ENCODE data around the gene CD34. TPM values are rescaled to one million over a fixed set of nuclear protein-coding genes. Genes with fewer than 3 reads are reported as not detected.

Gene CD34
- total RNA-seq, 2 experiments from 2014 or later: 0.03 to 0.05 TPM

- peaks cover 59% of the 10 kb centered on the region for H3K4me1 Mint-ChIP-seq
- H3K4me3 Mint-ChIP-seq: no peak overlapping the region
- no peak for DNase-seq
- no peaks in the 10 kb centered on the region for H3K36me3 Mint-ChIP-seq (ENCODE audit: low read depth)
- no peaks in the 10 kb centered on the region for H3K27me3 Mint-ChIP-seq
- H3K27ac Mint-ChIP-seq: no peak overlapping the region
- ChIA-PET CTCF (interaction anchor here (0.8 to 17.2 kb wide), 5 partner anchors 8 to 256 kb away, joined by 3 to 423 read pairs (median 6); no protein-coding TSS in a partner anchor), POLR2A (interaction anchor here (0.8 to 9.6 kb wide), 4 partner anchors 8 to 50 kb away, joined by 3 to 163 read pairs (median 36); no protein-coding TSS in a partner anchor)
- H3K9me3 Mint-ChIP-seq: no peaks in the 10 kb centered on the region
Measured at GRCh38 chr1:207876131-207876530, 34.8 kb downstream of the CD34 start.

- DNase-seq: no peak
- no peaks in the 10 kb centered on the region for H3K9me3 Mint-ChIP-seq
- no peak overlapping the region for H3K27ac Mint-ChIP-seq
- no peak overlapping the region for H3K4me3 Mint-ChIP-seq
- CTCF ChIA-PET: interaction anchor here (0.8 to 17.2 kb wide), 6 partner anchors 8 to 255 kb away, joined by 3 to 423 read pairs (median 18); no protein-coding TSS in a partner anchor
- H3K36me3 Mint-ChIP-seq (ENCODE audit: low read depth): no peaks in the 10 kb centered on the region
- POLR2A ChIA-PET: interaction anchor here (0.8 to 9.6 kb wide), 4 partner anchors 7 to 49 kb away, joined by 3 to 163 read pairs (median 36); no protein-coding TSS in a partner anchor
- H3K4me1 Mint-ChIP-seq: peaks cover 62% of the 10 kb centered on the region
- no peaks in the 10 kb centered on the region for H3K27me3 Mint-ChIP-seq
Measured at GRCh38 chr1:207875532-207875931, 35.4 kb downstream of the CD34 start.

GRCh38 chr1:207873055-207873890 is 37.7 kb downstream of the CD34 start:
- Mint-ChIP-seq H3K4me3 (peak overlapping the region; percentile 44), H3K27ac (peak overlapping the region; percentile 92), H3K27me3 (no peaks in the 10 kb centered on the region), H3K36me3 (ENCODE audit: low read depth) (peaks cover 2% of the 10 kb centered on the region), H3K9me3 (no peaks in the 10 kb centered on the region), H3K4me1 (peaks cover 67% of the 10 kb centered on the region)
- ChIA-PET POLR2A (interaction anchor here (1.2 to 9.6 kb wide), 7 partner anchors 10 to 121 kb away, joined by 4 to 163 read pairs (median 18); partner anchors contain the start of gene CD46), CTCF (interaction anchor here (1.1 to 17.2 kb wide), 9 partner anchors 9 to 372 kb away, joined by 3 to 423 read pairs (median 10); no protein-coding TSS in a partner anchor)
- DNase-seq: peak; percentile 61

- CTCF ChIA-PET: interaction anchor here (1.2 to 17.2 kb wide), 7 partner anchors 8 to 91 kb away, joined by 3 to 423 read pairs (median 14); no protein-coding TSS in a partner anchor
Measured at GRCh38 chr1:207872621-207873020, 38.3 kb downstream of the CD34 start.

GRCh38 chr1:207871117-207871649 is 39.7 kb downstream of the CD34 start:
- Mint-ChIP-seq H3K27ac (no peak overlapping the region), H3K9me3 (no peaks in the 10 kb centered on the region), H3K27me3 (no peaks in the 10 kb centered on the region), H3K4me3 (no peak overlapping the region), H3K36me3 (ENCODE audit: low read depth) (peaks cover 20% of the 10 kb centered on the region), H3K4me1 (peaks cover 81% of the 10 kb centered on the region)
- POLR2A ChIA-PET: interaction anchor here (2.2 to 10.6 kb wide), 5 partner anchors 8 to 92 kb away, joined by 7 to 163 read pairs (median 44); no protein-coding TSS in a partner anchor
- CTCF ChIA-PET: interaction anchor here (1.2 to 17.2 kb wide), 4 partner anchors 9 to 60 kb away, joined by 4 to 423 read pairs (median 152); no protein-coding TSS in a partner anchor
- no peak for DNase-seq

More at GRCh38 chr1:207872621-207873020, 38.3 kb downstream of the CD34 start:
- Mint-ChIP-seq H3K36me3 (ENCODE audit: low read depth) (peaks cover 7% of the 10 kb centered on the region), H3K9me3 (no peaks in the 10 kb centered on the region), H3K4me1 (peaks cover 69% of the 10 kb centered on the region), H3K4me3 (peak overlapping the region; percentile 44), H3K27ac (peak overlapping the region; percentile 92), H3K27me3 (no peaks in the 10 kb centered on the region)
- POLR2A ChIA-PET: interaction anchor here (1.0 to 9.6 kb wide), 7 partner anchors 9 to 120 kb away, joined by 4 to 163 read pairs (median 18); partner anchors contain the start of gene CD46
- no peak for DNase-seq

GRCh38 chr1:207870306-207871031 is 40.5 kb downstream of the CD34 start:
- Mint-ChIP-seq H3K4me1 (peaks cover 81% of the 10 kb centered on the region), H3K4me3 (peak overlapping the region; percentile 80), H3K27me3 (no peaks in the 10 kb centered on the region), H3K36me3 (ENCODE audit: low read depth) (peaks cover 26% of the 10 kb centered on the region), H3K27ac (no peak overlapping the region), H3K9me3 (no peaks in the 10 kb centered on the region)
- ChIA-PET POLR2A (interaction anchor here (1.4 to 10.6 kb wide), 6 partner anchors 7 to 93 kb away, joined by 5 to 163 read pairs (median 31); no protein-coding TSS in a partner anchor), CTCF (interaction anchor here (1.2 to 17.2 kb wide), 4 partner anchors 9 to 60 kb away, joined by 4 to 423 read pairs (median 152); no protein-coding TSS in a partner anchor)
- DNase-seq: no peak

GRCh38 chr1:207869859-207870258 is 41.1 kb downstream of the CD34 start:
- ChIA-PET CTCF (interaction anchor here (1.0 to 17.2 kb wide), 13 partner anchors 10 to 117 kb away, joined by 3 to 423 read pairs (median 14); no protein-coding TSS in a partner anchor), POLR2A (interaction anchor here (1.4 to 10.6 kb wide), 6 partner anchors 14 to 118 kb away, joined by 5 to 163 read pairs (median 12); partner anchors contain the start of gene CD46)
- Mint-ChIP-seq H3K4me1 (peaks cover 82% of the 10 kb centered on the region), H3K4me3 (peak overlapping the region; percentile 80), H3K27me3 (no peaks in the 10 kb centered on the region), H3K27ac (peak overlapping the region; percentile 44), H3K9me3 (no peaks in the 10 kb centered on the region), H3K36me3 (ENCODE audit: low read depth) (peaks cover 31% of the 10 kb centered on the region)
- DNase-seq: no peak

GRCh38 chr1:207868774-207869721 is 41.9 kb downstream of the CD34 start:
- Mint-ChIP-seq H3K4me1 (peaks cover 84% of the 10 kb centered on the region), H3K4me3 (peak overlapping the region; percentile 93), H3K9me3 (no peaks in the 10 kb centered on the region), H3K36me3 (ENCODE audit: low read depth) (peaks cover 39% of the 10 kb centered on the region), H3K27me3 (no peaks in the 10 kb centered on the region), H3K27ac (peak overlapping the region; percentile 91)
- CTCF ChIA-PET: interaction anchor here (0.8 to 17.2 kb wide), 24 partner anchors 9 to 116 kb away, joined by 3 to 423 read pairs (median 8); no protein-coding TSS in a partner anchor
- POLR2A ChIA-PET: interaction anchor here (0.9 to 10.6 kb wide), 18 partner anchors 9 to 117 kb away, joined by 3 to 163 read pairs (median 5); partner anchors contain the start of gene CD46
- peak; percentile 76 for DNase-seq

GRCh38 chr1:207868251-207868773 is 42.6 kb downstream of the CD34 start:
- ChIA-PET POLR2A (interaction anchor here (0.7 to 10.6 kb wide), 20 partner anchors 8 to 1143 kb away, joined by 3 to 163 read pairs (median 4); partner anchors contain the start of gene CD46), CTCF (interaction anchor here (0.8 to 17.2 kb wide), 23 partner anchors 8 to 115 kb away, joined by 3 to 423 read pairs (median 9); no protein-coding TSS in a partner anchor)
- DNase-seq: peak; percentile 51
- Mint-ChIP-seq H3K27ac (peak overlapping the region; percentile 91), H3K4me3 (peak overlapping the region; percentile 93), H3K4me1 (peaks cover 84% of the 10 kb centered on the region), H3K9me3 (no peaks in the 10 kb centered on the region), H3K27me3 (no peaks in the 10 kb centered on the region), H3K36me3 (ENCODE audit: low read depth) (peaks cover 44% of the 10 kb centered on the region)

- Mint-ChIP-seq H3K9me3 (no peaks in the 10 kb centered on the region), H3K4me1 (peaks cover 83% of the 10 kb centered on the region), H3K27me3 (no peaks in the 10 kb centered on the region), H3K4me3 (peak overlapping the region; percentile 93), H3K36me3 (ENCODE audit: low read depth) (peaks cover 53% of the 10 kb centered on the region), H3K27ac (peak overlapping the region; percentile 91)
- DNase-seq: peak; percentile 48
- ChIA-PET CTCF (interaction anchor here (1.1 to 17.2 kb wide), 9 partner anchors 9 to 95 kb away, joined by 6 to 423 read pairs (median 20); no protein-coding TSS in a partner anchor), POLR2A (interaction anchor here (0.7 to 10.6 kb wide), 16 partner anchors 8 to 1142 kb away, joined by 3 to 163 read pairs (median 4); no protein-coding TSS in a partner anchor)
Measured at GRCh38 chr1:207867136-207868109, 43.5 kb downstream of the CD34 start.
